Measurements from ENCODE around the gene XYLT1. TPM values are rescaled to one million over a fixed set of nuclear protein-coding genes. Genes with fewer than 3 reads are reported as not detected.

The XYLT1 gene
- total and polyA plus RNA-seq, 4 experiments from 2014 or later: 1.4 to 48.5 (median 24.5) TPM

GRCh38 chr16:17453364-17454038 is 17.3 kb downstream of the XYLT1 start:
- Mint-ChIP-seq H3K4me3 (peak overlapping the region in 1 of 8 donors; percentile 10), H3K9me3 (no peaks in the 10 kb centered on the region), H3K4me1 (peaks cover 40 to 53% (median 43%) of the 10 kb centered on the region in 4 donors), H3K27me3 (no peaks in the 10 kb centered on the region), H3K27ac (peak overlapping the region in 3 of 7 donors; percentile 31 to 64 (median 47)), H3K36me3 (peaks cover 0 to 5% of the 10 kb centered on the region in 2 donors)
- peaks cover 41% of the 10 kb centered on the region for H3K4me1 ChIP-seq (ENCODE audit: insufficient read depth, low read length)
- ChIA-PET CTCF (ENCODE audit: partially characterized antibody) (no interaction called here), POLR2A (ENCODE audit: partially characterized antibody) (interaction anchor here (0.6 kb wide), 2 partner anchors 19 to 134 kb away, joined by 3 to 4 read pairs; no protein-coding TSS in a partner anchor)
- no peaks in the 10 kb centered on the region for H3K36me3 ChIP-seq (ENCODE audit: insufficient read depth, low read length)
- H3K27ac ChIP-seq (ENCODE audit: low read depth, low read length): no peak overlapping the region
- H3K4me3 ChIP-seq (ENCODE audit: low read length in 2 of 2): no peak overlapping the region
- no peaks in the 10 kb centered on the region for H3K9me3 ChIP-seq (ENCODE audit: control insufficient read depth in 1 of 2, low read length in 2 of 2)
- intact Hi-C loops (cut with micrococcal nuclease): loop anchor here (5.0 kb wide), 1 partner anchor 36 kb away; no protein-coding TSS in a partner anchor
- H3K27me3 ChIP-seq (ENCODE audit: insufficient read depth, low read length): no peaks in the 10 kb centered on the region
- DNase-seq: no peak

- no peaks in the 10 kb centered on the region for H3K27me3 ChIP-seq (ENCODE audit: insufficient read depth, low read length)
- POLR2A ChIA-PET (ENCODE audit: partially characterized antibody): interaction anchor here (0.6 kb wide), 1 partner anchor 133 kb away, joined by 3 read pairs; no protein-coding TSS in a partner anchor
- peaks cover 39 to 57% (median 47%) of the 10 kb centered on the region in 4 donors for H3K4me1 Mint-ChIP-seq
- peaks cover 46% of the 10 kb centered on the region for H3K4me1 ChIP-seq (ENCODE audit: insufficient read depth, low read length)
- no peaks in the 10 kb centered on the region for H3K27me3 Mint-ChIP-seq
- H3K36me3 Mint-ChIP-seq: peaks cover 0 to 3% of the 10 kb centered on the region in 2 donors
- intact Hi-C loops (cut with micrococcal nuclease): loop anchor here (5.0 kb wide), 1 partner anchor 36 kb away; no protein-coding TSS in a partner anchor
- no peak overlapping the region for H3K4me3 ChIP-seq (ENCODE audit: low read length in 2 of 2)
- H3K27ac ChIP-seq (ENCODE audit: low read depth, low read length): no peak overlapping the region
- H3K27ac Mint-ChIP-seq: peak overlapping the region in 5 of 7 donors; percentile 26 to 80 (median 54)
- CTCF ChIA-PET (ENCODE audit: partially characterized antibody): no interaction called here
- no peak for DNase-seq
- no peak overlapping the region for H3K4me3 Mint-ChIP-seq
- H3K9me3 ChIP-seq (ENCODE audit: control insufficient read depth in 1 of 2, low read length in 2 of 2): no peaks in the 10 kb centered on the region
- H3K9me3 Mint-ChIP-seq: no peaks in the 10 kb centered on the region
- H3K36me3 ChIP-seq (ENCODE audit: insufficient read depth, low read length): no peaks in the 10 kb centered on the region
Observed at GRCh38 chr16:17452922-17453321, 17.8 kb downstream of the XYLT1 start.

- H3K36me3 ChIP-seq (ENCODE audit: insufficient read depth, low read length): no peaks in the 10 kb centered on the region
- H3K4me3 Mint-ChIP-seq: peak overlapping the region in 7 of 8 donors; percentile 7 to 77 (median 52)
- CTCF ChIA-PET (ENCODE audit: partially characterized antibody): interaction anchor here (0.8 to 1.5 kb wide), 5 partner anchors 12 to 220 kb away, joined by 3 to 5 read pairs (median 3); no protein-coding TSS in a partner anchor
- no peaks in the 10 kb centered on the region for H3K9me3 ChIP-seq (ENCODE audit: control insufficient read depth in 1 of 2, low read length in 2 of 2)
- peaks cover 56% of the 10 kb centered on the region for H3K4me1 ChIP-seq (ENCODE audit: insufficient read depth, low read length)
- H3K27me3 Mint-ChIP-seq: no peaks in the 10 kb centered on the region
- POLR2A ChIA-PET (ENCODE audit: partially characterized antibody): interaction anchor here (0.6 to 1.4 kb wide), 6 partner anchors 16 to 92 kb away, joined by 3 to 5 read pairs (median 4); no protein-coding TSS in a partner anchor
- H3K9me3 Mint-ChIP-seq: no peaks in the 10 kb centered on the region
- no peak overlapping the region for H3K27ac ChIP-seq (ENCODE audit: low read depth, low read length)
- H3K27me3 ChIP-seq (ENCODE audit: insufficient read depth, low read length): no peaks in the 10 kb centered on the region
- peaks cover 43 to 68% (median 55%) of the 10 kb centered on the region in 4 donors for H3K4me1 Mint-ChIP-seq
- peak overlapping the region; percentile 20 to 93 (median 82) for H3K27ac Mint-ChIP-seq
- DNase-seq: peak in 4 of 5 donors; percentile 38 to 60 (median 46)
- peaks cover 2 to 3% of the 10 kb centered on the region in 2 donors for H3K36me3 Mint-ChIP-seq
- no peak overlapping the region for H3K4me3 ChIP-seq (ENCODE audit: low read length in 2 of 2)
- intact Hi-C loops (cut with micrococcal nuclease): loop anchor here (5.0 kb wide), 1 partner anchor 35 kb away; no protein-coding TSS in a partner anchor
Observed at GRCh38 chr16:17451843-17452242, 18.9 kb downstream of the XYLT1 start.

GRCh38 chr16:17450291-17450690 is 20.5 kb downstream of the XYLT1 start:
- no peak for DNase-seq
- no peak overlapping the region for H3K4me3 ChIP-seq (ENCODE audit: low read length in 2 of 2)
- no peaks in the 10 kb centered on the region for H3K27me3 ChIP-seq (ENCODE audit: insufficient read depth, low read length)
- H3K9me3 ChIP-seq (ENCODE audit: control insufficient read depth in 1 of 2, low read length in 2 of 2): no peaks in the 10 kb centered on the region
- no peaks in the 10 kb centered on the region for H3K27me3 Mint-ChIP-seq
- H3K4me3 Mint-ChIP-seq: peak overlapping the region in 5 of 8 donors; percentile 26 to 78 (median 50)
- H3K27ac ChIP-seq (ENCODE audit: low read depth, low read length): no peak overlapping the region
- intact Hi-C loops (cut with micrococcal nuclease): loop anchor here (5.0 kb wide), 1 partner anchor 33 kb away; no protein-coding TSS in a partner anchor
- H3K27ac Mint-ChIP-seq: peak overlapping the region; percentile 57 to 93 (median 89)
- POLR2A ChIA-PET (ENCODE audit: partially characterized antibody): interaction anchor here (1.8 to 2.7 kb wide), 3 partner anchors 18 to 54 kb away, joined by 6 to 17 read pairs (median 8); no protein-coding TSS in a partner anchor
- peaks cover 69% of the 10 kb centered on the region for H3K4me1 ChIP-seq (ENCODE audit: insufficient read depth, low read length)
- CTCF ChIA-PET (ENCODE audit: partially characterized antibody): interaction anchor here (1.5 to 1.7 kb wide), 2 partner anchors 34 to 219 kb away, joined by 3 to 7 read pairs; no protein-coding TSS in a partner anchor
- no peaks in the 10 kb centered on the region for H3K9me3 Mint-ChIP-seq
- H3K36me3 Mint-ChIP-seq: peaks cover 2 to 3% of the 10 kb centered on the region in 2 donors
- no peaks in the 10 kb centered on the region for H3K36me3 ChIP-seq (ENCODE audit: insufficient read depth, low read length)
- peaks cover 45 to 76% (median 57%) of the 10 kb centered on the region in 4 donors for H3K4me1 Mint-ChIP-seq

GRCh38 chr16:17448640-17449638 is 21.8 kb downstream of the XYLT1 start:
- Histone ChIP-seq H3K4me1 (ENCODE audit: insufficient read depth, low read length) (peaks cover 69% of the 10 kb centered on the region), H3K4me3 (ENCODE audit: low read length in 2 of 2) (peak overlapping the region in 1 of 2 donors; percentile 15), H3K27me3 (ENCODE audit: insufficient read depth, low read length) (no peaks in the 10 kb centered on the region), H3K36me3 (ENCODE audit: insufficient read depth, low read length) (no peaks in the 10 kb centered on the region), H3K27ac (ENCODE audit: low read depth, low read length) (peak overlapping the region; percentile 44), H3K9me3 (ENCODE audit: control insufficient read depth in 1 of 2, low read length in 2 of 2) (no peaks in the 10 kb centered on the region)
- H3K4me3 Mint-ChIP-seq: peak overlapping the region; percentile 24 to 78 (median 74)
- ChIA-PET CTCF (ENCODE audit: partially characterized antibody) (interaction anchor here (0.8 to 1.9 kb wide), 5 partner anchors 9 to 255 kb away, joined by 3 to 7 read pairs (median 3); no protein-coding TSS in a partner anchor), POLR2A (ENCODE audit: partially characterized antibody) (interaction anchor here (0.6 to 2.8 kb wide), 12 partner anchors 12 to 90 kb away, joined by 3 to 22 read pairs (median 5); no protein-coding TSS in a partner anchor)
- H3K27ac Mint-ChIP-seq: peak overlapping the region; percentile 89 to 96 (median 93)
- peaks cover 43 to 78% (median 56%) of the 10 kb centered on the region in 4 donors for H3K4me1 Mint-ChIP-seq
- peak; percentile 48 to 70 (median 56) for DNase-seq
- H3K27me3 Mint-ChIP-seq: no peaks in the 10 kb centered on the region
- intact Hi-C loops (cut with micrococcal nuclease): loop anchor here (2.0 kb wide), 1 partner anchor 80 kb away; no protein-coding TSS in a partner anchor
- peaks cover under 1 to 2% of the 10 kb centered on the region in 2 donors for H3K36me3 Mint-ChIP-seq
- no peaks in the 10 kb centered on the region for H3K9me3 Mint-ChIP-seq

- H3K27me3 Mint-ChIP-seq: no peaks in the 10 kb centered on the region
- no peak for DNase-seq
- peak overlapping the region in 6 of 7 donors; percentile 57 to 96 (median 85) for H3K27ac Mint-ChIP-seq
- Histone ChIP-seq H3K27ac (ENCODE audit: low read depth, low read length) (no peak overlapping the region), H3K4me3 (ENCODE audit: low read length in 2 of 2) (no peak overlapping the region), H3K4me1 (ENCODE audit: insufficient read depth, low read length) (peaks cover 65% of the 10 kb centered on the region), H3K9me3 (ENCODE audit: control insufficient read depth in 1 of 2, low read length in 2 of 2) (no peaks in the 10 kb centered on the region), H3K36me3 (ENCODE audit: insufficient read depth, low read length) (no peaks in the 10 kb centered on the region), H3K27me3 (ENCODE audit: insufficient read depth, low read length) (no peaks in the 10 kb centered on the region)
- POLR2A ChIA-PET (ENCODE audit: partially characterized antibody): interaction anchor here (2.8 kb wide), 1 partner anchor 77 kb away, joined by 22 read pairs; no protein-coding TSS in a partner anchor
- no peaks in the 10 kb centered on the region for H3K9me3 Mint-ChIP-seq
- CTCF ChIA-PET (ENCODE audit: partially characterized antibody): no interaction called here
- H3K4me1 Mint-ChIP-seq: peaks cover 42 to 71% (median 49%) of the 10 kb centered on the region in 4 donors
- intact Hi-C loops (cut with micrococcal nuclease): no loop called here
- H3K36me3 Mint-ChIP-seq: peaks cover 2 to 8% of the 10 kb centered on the region in 2 donors
- peak overlapping the region in 1 of 8 donors; percentile 46 for H3K4me3 Mint-ChIP-seq
Observed at GRCh38 chr16:17447101-17447569, 23.6 kb downstream of the XYLT1 start.
